DLD1 (cell line): Measurements from ENCODE around the gene SYNGR4.

ENCODE experiments used
- in situ Hi-C: cut with HindIII; loops from 2 replicates; pipeline ENCODE4 v1.10.0; 2017; ENCODE audit warnings: low sequenced_read_pairs

SYNGR4 gene

DNA sequence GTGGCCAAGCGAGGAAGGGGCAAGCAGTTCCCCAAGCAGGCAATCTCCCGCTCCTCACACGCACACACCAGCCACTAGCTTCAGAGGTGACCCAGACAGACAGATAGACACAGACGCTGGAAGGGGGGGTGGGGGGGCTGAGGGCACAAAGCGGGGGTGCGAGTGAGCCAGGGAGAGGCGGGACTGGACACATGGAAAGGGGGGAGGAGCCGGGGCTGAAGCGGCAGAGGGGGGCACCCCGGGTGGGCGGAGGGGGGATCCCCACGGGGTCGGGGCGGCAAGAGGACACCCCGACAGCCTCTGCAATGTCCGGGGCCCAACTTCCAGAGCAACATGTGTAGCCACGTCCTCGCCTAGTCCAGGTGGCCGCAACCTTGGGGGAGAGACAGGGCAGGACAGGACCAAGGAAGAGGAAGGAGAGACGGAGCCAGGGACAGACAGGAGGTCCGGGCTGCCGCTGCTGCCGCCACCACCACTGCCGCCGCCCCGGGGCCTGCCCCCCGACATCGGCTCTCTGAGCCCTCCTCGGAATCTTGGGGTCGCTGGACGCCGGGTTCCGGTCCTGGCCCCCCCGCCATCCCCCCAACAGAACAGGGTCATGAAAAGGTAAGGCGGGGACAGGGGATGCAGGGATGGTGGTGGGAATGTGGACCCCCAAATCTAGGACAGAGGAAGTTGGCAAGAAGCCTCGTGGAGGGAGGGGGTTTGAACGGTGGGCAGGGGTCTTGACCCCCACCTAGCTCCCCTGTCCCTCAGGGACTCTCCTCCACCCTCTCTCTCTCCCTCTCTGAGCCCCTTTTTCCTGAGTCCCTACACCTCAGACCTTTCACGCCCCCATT is 30.4 kb downstream of the SYNGR4 start:
- in situ Hi-C loops: no loop called here

DNA sequence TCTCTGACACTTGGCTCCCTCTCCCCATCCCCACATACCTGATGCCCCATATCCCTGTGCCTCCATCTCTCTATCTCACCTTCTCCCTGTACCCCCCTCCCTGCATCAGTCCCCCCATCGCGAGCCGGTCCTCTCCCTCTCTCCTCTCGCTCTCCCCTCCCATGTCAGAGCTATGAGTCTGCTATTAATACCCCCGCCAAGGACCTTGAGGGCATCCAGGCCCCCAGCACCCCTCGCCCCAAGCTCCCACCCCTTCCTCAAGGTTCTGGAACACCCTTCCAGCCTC is 30.9 kb downstream of the SYNGR4 start:
- in situ Hi-C loops: no loop called here

DNA sequence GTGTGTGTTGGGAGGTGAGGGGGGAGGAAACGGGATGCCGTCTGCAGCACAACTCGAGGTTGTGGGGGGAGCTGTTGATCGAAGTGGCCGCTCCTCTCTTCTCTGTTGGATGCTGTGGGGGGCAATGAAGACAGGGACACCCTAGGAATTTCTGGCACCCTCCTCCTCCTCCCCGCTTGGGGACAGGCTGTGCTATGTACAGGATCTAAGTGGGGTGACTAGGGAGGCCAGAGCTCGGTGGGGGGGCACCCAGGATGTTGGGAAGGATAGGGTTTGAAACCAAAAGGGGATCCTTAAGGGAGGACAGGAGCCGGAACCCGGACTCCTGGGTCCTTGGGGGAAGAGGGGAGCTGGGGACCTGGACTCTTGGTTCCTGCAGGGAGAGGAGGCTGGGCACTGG is 31.3 kb downstream of the SYNGR4 start:
- in situ Hi-C loops: no loop called here

GRCh38 chr19:48396016-48396823 is 32.1 kb downstream of the SYNGR4 start:
- in situ Hi-C loops: no loop called here

GRCh38 chr19:48396824-48397176 is 32.6 kb downstream of the SYNGR4 start:
- in situ Hi-C loops: no loop called here

DNA sequence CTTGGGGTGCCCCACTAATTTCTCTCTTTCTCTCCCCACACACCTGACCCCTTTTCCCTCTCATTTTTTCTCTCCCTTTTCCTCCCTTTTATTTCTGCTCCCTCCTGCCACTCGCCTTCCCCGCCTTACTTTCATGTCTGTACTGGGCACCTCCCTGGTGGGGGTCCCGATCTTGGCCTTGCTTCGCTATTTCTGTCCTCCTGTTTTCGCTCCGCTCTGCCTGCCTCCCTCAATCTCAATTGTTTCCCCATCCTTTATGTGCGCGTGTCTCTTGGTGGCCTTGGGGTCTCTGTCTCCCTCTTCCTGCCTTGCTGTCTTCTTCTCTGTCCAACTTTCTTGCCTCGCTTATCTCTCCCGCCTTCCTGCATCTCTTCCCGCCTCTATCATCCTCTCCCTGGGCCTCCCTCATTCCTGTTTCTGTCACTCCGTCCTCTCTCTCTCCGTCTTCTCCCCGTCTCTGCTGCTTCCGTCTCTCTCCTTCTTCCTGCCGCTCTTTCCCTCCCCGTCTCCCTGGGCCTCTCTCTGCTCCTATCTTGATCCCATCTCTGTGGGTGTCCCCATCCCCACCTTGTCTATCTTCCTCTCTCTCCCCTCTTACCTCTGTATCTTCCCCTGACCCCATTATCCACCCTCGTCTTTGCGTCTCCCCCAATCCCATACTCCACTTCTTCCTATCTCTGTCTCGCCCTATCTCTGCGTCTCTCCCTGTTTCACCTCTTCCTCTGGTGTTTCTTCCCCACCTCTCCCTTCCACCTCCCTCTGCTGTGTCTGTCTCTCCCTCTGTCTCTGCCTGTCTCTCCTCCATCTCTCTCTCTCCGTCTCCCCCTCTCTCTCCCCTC is 33.3 kb downstream of the SYNGR4 start:
- in situ Hi-C loops: no loop called here

- in situ Hi-C loops: no loop called here
These were observed 33.9 kb downstream of the SYNGR4 start for GRCh38 chr19:48398102-48398374.

GRCh38 chr19:48398375-48399235 is 34.4 kb downstream of the SYNGR4 start:
- in situ Hi-C loops: no loop called here

DNA sequence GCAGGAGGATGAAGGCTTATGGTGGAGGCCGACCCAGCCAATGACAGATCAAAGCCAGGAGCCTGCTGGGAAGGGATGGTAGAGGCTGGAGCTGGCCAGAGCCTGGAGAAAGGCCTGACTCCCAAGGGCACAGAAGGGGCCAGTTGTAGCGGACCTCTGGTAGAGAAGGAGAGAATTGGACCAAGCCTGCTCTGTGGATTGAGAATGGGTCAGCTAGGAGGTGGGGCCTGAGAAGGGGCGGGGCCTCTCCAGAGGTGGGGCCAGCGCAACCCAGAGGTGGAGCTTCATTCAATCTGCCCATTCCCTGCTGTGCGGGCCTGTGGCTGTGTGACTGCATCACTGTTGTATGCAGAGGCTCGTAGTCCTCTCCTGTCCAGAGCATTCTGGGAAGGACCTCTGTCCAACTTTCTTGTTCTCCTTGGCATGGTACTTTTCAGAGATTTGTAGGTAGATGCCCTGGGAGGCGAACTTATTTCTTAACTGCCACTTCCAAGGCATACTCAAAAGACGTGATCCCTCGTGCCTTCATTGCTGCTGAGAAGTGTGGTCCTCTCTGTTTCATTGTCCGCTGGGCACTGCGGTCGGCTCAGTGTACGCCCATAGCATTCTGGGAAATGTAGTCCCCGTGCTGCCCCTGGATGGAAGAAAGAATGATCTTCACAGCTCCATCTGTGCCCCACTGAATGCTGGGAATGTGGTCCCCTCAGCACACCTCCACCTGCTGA is 36.0 kb downstream of the SYNGR4 start:
- in situ Hi-C loops: no loop called here

DNA sequence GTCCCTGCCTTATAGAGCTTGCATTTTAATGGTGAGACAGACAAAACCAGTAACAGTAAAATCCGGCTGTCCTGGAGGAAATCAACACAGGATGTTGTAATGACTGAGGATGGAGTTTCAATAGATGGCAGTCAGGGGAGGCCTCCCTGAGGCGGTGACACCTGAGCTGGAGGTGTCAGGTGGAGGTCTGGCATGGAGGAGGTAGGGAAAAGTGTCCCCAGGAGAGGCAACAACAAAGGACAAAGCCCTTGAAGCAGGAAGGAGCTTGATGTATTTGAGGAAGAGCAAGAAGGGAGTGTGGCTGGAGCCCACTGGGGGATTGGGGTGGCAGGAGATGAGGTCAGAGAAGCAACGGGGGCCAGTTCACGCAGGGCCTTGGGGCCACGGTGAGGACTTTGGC is 37.1 kb downstream of the SYNGR4 start:
- in situ Hi-C loops: no loop called here

- in situ Hi-C loops: no loop called here
These were observed 39.4 kb downstream of the SYNGR4 start for GRCh38 chr19:48403606-48404005.

DNA sequence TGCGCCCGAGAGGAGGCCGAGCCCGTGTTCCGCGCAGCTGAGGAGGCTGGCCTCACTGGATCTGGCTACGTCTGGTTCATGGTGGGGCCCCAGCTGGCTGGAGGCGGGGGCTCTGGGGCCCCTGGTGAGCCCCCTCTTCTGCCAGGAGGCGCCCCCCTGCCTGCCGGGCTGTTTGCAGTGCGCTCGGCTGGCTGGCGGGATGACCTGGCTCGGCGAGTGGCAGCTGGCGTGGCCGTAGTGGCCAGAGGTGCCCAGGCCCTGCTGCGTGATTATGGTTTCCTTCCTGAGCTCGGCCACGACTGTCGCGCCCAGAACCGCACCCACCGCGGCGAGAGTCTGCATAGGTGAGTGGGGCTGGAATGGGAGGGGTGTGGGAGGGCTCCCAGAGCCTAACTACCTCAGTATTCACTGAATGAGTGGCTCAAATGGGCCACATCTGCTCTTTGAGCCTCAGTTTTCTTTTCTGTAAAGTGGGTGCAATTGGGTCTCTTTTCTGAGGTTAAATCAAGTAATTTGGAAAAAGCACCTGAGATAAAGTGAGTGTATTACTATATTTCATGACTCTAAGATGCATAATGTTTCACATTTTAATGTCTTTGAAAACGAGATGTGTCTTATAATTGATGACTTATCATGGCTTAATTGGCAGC is 41.0 kb downstream of the SYNGR4 start:
- in situ Hi-C loops: no loop called here

GRCh38 chr19:48405850-48406249 is 41.7 kb downstream of the SYNGR4 start:
- in situ Hi-C loops: no loop called here

- in situ Hi-C loops: no loop called here
These were observed 49.9 kb downstream of the SYNGR4 start for GRCh38 chr19:48413879-48414587.

DNA sequence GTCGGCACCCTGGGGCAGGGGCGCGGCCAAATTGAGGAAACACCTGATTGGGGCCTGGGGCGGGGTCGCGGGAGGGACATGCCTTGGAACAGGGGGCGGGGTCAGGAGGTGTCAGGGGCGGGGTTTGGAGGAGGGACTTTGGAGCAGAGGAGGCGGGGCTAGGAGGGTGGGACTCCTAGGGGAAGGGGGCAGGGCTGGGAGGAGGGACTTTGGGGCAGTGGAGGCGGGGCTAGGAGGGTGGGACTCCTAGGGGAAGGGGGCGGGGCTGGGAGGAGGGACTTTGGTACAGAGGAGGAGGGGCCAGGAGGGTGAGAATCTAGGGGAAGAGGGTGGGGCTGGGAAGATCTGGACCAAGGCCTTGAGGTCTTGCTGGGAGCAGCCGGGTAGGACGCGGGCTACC is 51.2 kb downstream of the SYNGR4 start:
- in situ Hi-C loops: no loop called here

DNA sequence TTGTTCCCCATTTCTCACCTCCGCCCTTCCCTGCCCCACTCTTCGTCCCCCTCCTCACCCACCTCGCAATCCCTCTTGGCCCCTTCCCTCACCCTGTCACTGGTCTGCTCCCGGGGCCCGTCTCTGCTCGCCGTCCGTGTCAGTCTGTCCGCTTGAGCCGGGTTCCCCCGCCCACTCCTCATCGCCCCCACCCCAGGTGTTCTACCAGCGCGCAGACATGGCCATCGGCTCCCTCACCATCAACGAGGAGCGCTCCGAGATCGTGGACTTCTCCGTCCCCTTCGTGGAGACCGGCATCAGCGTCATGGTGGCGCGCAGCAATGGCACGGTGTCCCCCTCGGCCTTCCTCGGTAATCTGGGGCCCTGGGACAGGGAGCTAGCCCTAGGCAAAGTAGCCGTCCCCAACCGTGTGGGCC is 51.6 kb downstream of the SYNGR4 start:
- in situ Hi-C loops: no loop called here

DNA sequence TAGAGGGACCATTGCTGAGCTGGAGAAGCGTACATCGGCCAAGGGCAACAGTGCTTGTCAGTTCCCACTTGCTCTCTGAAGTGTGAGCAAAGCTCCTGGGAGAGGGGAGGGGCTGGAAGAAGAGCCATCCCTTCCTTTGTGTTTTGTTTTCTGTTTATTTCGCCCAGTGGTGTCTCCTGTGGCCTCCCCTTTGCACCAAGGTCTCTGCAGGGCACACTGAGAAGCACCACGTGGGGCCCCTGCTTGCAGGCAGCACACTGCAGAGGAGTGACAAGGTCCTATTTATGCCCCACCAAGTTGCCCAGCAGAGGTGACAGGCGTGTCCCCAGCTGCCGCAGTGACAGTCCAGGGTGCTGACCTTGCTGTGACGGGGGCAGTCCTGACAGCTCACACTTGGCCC is 53.3 kb downstream of the SYNGR4 start:
- in situ Hi-C loops: no loop called here

- in situ Hi-C loops: no loop called here
These were observed 54.3 kb downstream of the SYNGR4 start for GRCh38 chr19:48418317-48419064.
